GM18858 (cell line): Measurements from ENCODE around the gene GRIN3B.

Experiments used
- ATAC-seq: cut with Tn5 transposase; IDR thresholded peaks from one replicate; pipeline ENCODE4 v1.9.1; 2021; ENCODE audit not compliant: unreplicated experiment

GRIN3B gene

GRCh38 chr19:990119-990571, 10.1 kb upstream of the GRIN3B start:
- ATAC-seq: no peak

- ATAC-seq: no peak
These were observed 9.5 kb upstream of the GRIN3B start for GRCh38 chr19:990746-991145.

DNA sequence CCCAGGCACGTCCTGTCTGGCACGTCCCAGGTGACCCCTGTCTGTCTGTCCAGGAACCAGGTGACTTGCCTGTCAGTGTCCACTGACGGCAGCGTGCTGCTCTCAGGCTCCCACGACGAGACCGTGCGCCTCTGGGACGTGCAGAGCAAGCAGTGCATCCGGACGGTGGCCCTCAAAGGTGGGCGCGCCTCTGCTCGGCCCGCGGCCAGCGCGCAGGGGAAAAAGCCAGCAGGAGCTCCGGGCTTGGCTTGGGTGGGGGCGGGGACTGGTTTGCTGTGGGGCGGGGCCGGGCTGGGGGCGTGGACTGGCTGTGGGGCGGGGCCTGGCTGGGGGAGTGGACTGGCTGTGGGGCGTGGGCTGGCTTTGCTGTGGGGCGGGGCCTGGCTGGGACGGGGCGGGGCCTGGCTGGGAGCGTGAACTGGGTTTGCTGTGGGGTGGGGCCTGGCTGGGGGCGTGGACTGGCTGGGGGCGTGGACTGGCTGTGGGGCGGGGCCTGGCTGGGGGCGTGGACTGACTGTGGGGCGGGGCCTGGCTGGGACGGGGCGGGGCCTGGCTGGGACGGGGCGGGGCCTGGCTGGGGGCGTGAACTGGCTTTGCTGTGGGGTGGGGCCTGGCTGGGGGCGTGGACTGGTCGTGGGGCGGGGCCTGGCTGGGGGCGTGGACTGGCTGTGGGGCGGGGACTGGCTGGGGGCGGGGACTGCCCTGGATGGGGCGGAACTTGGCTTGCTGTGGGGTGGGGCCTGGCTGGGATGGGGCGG, 8.9 kb upstream of the GRIN3B start:
- no peak for ATAC-seq

- no peak for ATAC-seq
These were observed 8.1 kb upstream of the GRIN3B start for GRCh38 chr19:991932-992669.

DNA sequence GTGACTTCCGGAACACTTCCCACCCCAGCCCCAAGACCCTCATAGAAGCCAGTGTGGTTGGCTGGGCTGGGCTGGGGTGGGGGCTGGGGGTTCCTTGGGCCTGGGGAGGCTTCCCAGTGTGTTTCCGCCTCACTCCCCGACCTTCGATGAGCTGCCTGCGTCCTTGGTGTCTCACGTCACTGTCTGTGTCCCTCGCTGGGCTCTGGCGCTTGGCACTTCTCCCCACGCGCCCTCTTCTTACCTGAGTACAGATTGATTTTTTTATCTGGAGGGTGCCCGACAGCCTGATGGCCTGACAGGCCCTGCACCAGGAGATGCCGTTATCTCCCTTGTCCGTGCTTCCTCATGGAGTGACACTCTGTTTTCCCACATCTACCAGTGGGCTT, 7.6 kb upstream of the GRIN3B start:
- no peak for ATAC-seq

DNA sequence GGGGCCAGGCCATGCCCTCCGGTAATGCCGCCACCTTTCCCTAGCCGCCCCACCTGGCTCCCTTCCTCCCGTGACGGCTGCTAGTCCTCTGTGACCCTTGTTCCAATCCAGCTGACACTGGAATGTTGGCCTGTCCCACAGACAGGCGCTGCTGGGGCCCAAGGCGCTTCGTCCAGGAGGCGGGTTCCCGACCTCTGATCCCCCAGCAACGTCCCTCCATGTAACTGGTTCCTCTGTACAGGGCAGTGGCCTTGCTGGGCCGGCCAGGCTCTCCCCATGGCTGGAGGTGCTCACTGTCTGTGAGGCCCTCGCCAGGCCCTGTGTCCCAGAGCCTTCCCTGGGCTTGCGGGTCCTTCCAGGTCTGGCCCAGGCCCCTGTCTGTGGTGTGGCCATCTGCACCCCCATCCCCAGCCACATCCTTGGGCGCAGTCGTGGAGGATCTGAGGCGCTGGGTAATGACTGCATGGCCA, 6.8 kb upstream of the GRIN3B start:
- no peak for ATAC-seq

GRCh38 chr19:993831-994393, 6.3 kb upstream of the GRIN3B start:
- ATAC-seq: no peak

GRCh38 chr19:994516-994915, 5.7 kb upstream of the GRIN3B start:
- ATAC-seq: no peak

DNA sequence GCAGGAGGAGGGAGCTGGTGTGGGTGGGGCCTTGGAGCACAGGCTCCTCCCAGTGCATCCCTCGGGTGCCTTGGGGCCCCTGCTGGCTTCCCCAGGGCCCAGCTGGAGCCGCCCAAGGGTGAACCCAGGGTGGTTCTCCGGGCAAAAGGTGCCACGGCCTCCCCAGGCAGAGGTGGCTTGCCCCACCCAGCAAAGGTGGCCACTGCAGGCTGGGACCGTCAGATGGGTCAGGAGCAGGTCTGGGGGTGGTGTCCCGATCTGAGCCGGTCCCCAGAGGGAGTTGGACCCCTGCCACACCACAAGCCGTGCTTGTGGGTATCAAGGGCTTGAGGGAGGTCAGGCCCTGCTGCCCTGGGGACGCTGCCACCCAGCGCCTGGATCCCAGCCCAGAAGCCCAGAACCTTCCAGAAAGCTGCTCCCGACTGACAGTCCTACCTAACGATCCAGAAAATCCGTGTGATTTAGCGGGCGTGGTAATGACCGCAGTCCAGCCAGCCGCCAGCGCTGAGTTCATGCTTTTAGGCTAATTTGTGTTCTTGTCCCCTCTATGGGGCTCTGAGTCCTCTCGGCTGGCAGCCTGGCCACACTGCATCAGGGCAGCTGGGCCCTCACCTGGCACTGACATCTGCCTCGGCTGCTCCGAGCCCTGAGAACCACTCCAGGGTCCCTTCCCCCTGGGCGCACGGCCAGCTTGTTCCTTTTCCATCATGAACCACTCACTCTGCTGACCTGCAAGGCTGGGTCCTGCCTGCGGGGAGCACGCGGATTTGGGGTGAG, 5.0 kb upstream of the GRIN3B start:
- ATAC-seq: no peak

- ATAC-seq: no peak
These were observed 4.0 kb upstream of the GRIN3B start for GRCh38 chr19:996051-996838.

- ATAC-seq: no peak
These were observed 2.2 kb upstream of the GRIN3B start for GRCh38 chr19:998064-998463.

DNA sequence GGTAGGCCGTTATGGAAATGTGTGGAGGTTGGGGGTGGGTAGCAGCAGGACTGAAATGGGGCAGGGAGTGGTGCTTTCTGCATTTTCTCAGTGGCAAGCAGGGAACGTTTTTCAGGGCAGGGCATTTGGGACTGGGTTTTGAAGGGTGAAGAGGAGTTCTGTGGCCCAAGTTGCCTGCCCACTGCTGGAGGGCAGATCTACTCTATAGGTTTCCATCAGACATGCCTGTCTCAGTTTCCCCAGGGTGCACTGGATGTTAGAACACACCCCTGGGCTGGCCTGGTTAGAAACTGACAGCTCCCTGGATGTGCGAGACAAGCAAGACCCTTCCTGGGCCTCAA, 870 bp upstream of the GRIN3B start:
- no peak for ATAC-seq

- ATAC-seq: no peak
These were observed 645 bp downstream of the GRIN3B start for GRCh38 chr19:1000591-1001537.

DNA sequence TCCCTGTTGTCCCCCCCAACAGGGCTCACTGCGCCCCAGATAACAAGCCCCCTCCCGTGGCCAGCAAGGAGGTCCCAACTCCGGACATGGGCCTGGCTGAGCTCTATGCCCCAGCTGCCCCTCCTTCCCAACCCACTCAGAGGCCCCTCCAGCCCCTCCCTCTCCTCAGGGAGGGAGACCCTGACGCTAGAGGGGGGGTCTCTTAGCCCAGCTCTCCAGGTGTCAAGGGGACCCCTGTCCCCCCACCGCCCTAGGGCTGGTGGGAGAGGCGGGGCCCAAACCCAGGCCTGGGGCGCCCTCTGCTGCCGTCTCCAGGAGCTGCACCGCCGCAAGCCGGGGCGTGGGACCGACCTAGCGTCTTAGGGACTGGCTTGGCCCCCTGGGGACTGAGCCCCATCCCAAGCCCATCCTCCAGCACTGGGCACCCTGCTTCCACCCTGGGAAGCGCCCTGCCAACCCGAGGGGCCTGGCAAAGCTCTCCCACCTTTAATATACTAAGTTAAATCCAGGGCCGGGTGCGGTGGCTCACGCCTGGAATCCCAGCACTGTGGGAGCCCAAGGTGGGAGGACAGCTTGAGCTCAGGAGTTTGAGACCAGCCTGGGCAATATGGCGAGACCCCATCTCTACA, 1.4 kb downstream of the GRIN3B start:
- ATAC-seq: no peak

DNA sequence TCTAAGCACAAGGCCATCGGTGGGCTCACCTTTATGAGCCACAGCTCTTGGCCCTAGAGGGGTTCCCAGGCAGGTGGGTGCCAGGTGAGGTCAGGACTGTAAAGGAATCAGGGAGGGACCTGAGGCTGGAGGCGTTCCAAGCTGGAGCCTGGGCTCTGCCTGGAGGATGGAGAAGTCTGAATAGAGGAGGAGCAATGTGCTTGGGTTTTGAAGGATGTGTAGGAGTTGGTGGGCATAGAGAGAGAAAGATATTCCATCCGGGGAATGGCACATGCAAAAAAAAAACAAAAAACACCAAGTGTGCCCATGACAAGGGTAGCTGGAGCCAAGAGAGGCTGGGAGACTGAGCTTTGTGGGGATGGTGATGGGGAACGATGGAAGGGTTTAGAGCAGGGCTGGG, 2.4 kb downstream of the GRIN3B start:
- no peak for ATAC-seq

DNA sequence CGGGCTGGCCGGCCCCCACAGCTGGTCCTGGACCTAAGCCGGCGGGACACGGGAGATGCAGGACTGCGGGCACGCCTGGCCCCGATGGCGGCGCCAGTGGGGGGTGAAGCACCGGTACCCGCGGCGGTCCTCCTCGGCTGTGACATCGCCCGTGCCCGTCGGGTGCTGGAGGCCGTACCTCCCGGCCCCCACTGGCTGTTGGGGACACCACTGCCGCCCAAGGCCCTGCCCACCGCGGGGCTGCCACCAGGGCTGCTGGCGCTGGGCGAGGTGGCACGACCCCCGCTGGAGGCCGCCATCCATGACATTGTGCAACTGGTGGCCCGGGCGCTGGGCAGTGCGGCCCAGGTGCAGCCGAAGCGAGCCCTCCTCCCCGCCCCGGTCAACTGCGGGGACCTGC, 3.1 kb downstream of the GRIN3B start:
- no peak for ATAC-seq

- no peak for ATAC-seq
These were observed 4.1 kb downstream of the GRIN3B start for GRCh38 chr19:1004204-1004802.

DNA sequence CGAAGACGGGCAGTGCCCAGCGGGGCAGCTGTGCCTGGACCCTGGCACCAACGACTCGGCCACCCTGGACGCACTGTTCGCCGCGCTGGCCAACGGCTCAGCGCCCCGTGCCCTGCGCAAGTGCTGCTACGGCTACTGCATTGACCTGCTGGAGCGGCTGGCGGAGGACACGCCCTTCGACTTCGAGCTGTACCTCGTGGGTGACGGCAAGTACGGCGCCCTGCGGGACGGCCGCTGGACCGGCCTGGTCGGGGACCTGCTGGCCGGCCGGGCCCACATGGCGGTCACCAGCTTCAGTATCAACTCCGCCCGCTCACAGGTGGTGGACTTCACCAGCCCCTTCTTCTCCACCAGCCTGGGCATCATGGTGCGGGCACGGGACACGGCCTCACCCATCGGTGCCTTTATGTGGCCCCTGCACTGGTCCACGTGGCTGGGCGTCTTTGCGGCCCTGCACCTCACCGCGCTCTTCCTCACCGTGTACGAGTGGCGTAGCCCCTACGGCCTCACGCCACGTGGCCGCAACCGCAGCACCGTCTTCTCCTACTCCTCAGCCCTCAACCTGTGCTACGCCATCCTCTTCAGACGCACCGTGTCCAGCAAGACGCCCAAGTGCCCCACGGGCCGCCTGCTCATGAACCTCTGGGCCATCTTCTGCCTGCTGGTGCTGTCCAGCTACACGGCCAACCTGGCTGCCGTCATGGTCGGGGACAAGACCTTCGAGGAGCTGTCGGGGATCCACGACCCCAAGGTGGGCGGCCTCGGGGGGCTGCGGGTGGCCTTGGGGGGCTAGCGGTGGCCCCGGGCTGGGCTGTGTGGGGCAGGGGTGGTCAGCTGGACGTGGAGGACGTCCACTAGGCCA, 4.8 kb downstream of the GRIN3B start:
- no peak for ATAC-seq
